KOPT-K1 (cell line): Measurements from ENCODE around the gene ECE1.
"Not testable (repeated sequence)": the region's sequence is repeated elsewhere in the genome, so short reads cannot be mapped to it uniquely, and the experiment has no call there.

ENCODE experiments used
- H3K27ac ChIP-seq: fragments of 200-600 bp; sonication (generic); 2 replicates; pipeline ENCODE4 v1.5.1; 2016; ENCODE audit warnings: antibody characterized with exemption, mild to moderate bottlenecking, low read depth, low read length; ENCODE audit not compliant: poor library complexity, severe bottlenecking
- H3K36me3 ChIP-seq: fragments of 200-600 bp; sonication (generic); 2 replicates; pipeline ENCODE4 v1.5.1; 2017; ENCODE audit warnings: antibody characterized with exemption, mild to moderate bottlenecking, low read length, moderate library complexity; ENCODE audit not compliant: insufficient read depth
- H3K9me3 ChIP-seq: fragments of 200-600 bp; sonication (generic); 2 replicates; pipeline ENCODE4 v1.5.1; 2017; ENCODE audit warnings: antibody characterized with exemption, low read length, mild to moderate bottlenecking; ENCODE audit not compliant: insufficient read depth, poor library complexity, severe bottlenecking

ECE1 gene

GRCh38 chr1:21205416-21205815, 84.8 kb downstream of the ECE1 start:
- Histone ChIP-seq H3K9me3 (no peaks in the 10 kb centered on the region), H3K36me3 (no peaks in the 10 kb centered on the region), H3K27ac (no peak overlapping the region)

GRCh38 chr1:21201650-21202049, 88.6 kb downstream of the ECE1 start:
- Histone ChIP-seq H3K36me3 (no peaks in the 10 kb centered on the region), H3K27ac (no peak overlapping the region), H3K9me3 (no peaks in the 10 kb centered on the region)

- not testable (repeated sequence) for H3K36me3 ChIP-seq, H3K27ac ChIP-seq, H3K9me3 ChIP-seq
These were observed 89.0 kb downstream of the ECE1 start for GRCh38 chr1:21201238-21201637.

GRCh38 chr1:21200767-21201166, 89.5 kb downstream of the ECE1 start:
- Histone ChIP-seq H3K9me3 (no peaks in the 10 kb centered on the region), H3K36me3 (no peaks in the 10 kb centered on the region), H3K27ac (no peak overlapping the region)

- H3K36me3 ChIP-seq: no peaks in the 10 kb centered on the region
- H3K27ac ChIP-seq: no peak overlapping the region
- no peaks in the 10 kb centered on the region for H3K9me3 ChIP-seq
These were observed 91.3 kb downstream of the ECE1 start for GRCh38 chr1:21198929-21199328.

- H3K27ac ChIP-seq: no peak overlapping the region
- H3K36me3 ChIP-seq: no peaks in the 10 kb centered on the region
- no peaks in the 10 kb centered on the region for H3K9me3 ChIP-seq
These were observed 97.4 kb downstream of the ECE1 start for GRCh38 chr1:21192871-21193270.

- H3K36me3 ChIP-seq: no peaks in the 10 kb centered on the region
- no peak overlapping the region for H3K27ac ChIP-seq
- H3K9me3 ChIP-seq: no peaks in the 10 kb centered on the region
These were observed 98.0 kb downstream of the ECE1 start for GRCh38 chr1:21192284-21192683.

- H3K9me3 ChIP-seq, H3K27ac ChIP-seq, H3K36me3 ChIP-seq: not testable (repeated sequence)
These were observed 99.5 kb downstream of the ECE1 start for GRCh38 chr1:21190771-21191170.

GRCh38 chr1:21189906-21190500, 100.3 kb downstream of the ECE1 start:
- Histone ChIP-seq H3K36me3 (no peaks in the 10 kb centered on the region), H3K27ac (no peak overlapping the region), H3K9me3 (no peaks in the 10 kb centered on the region)

GRCh38 chr1:21189421-21189820, 100.8 kb downstream of the ECE1 start:
- H3K27ac ChIP-seq: no peak overlapping the region
- no peaks in the 10 kb centered on the region for H3K9me3 ChIP-seq
- H3K36me3 ChIP-seq: no peaks in the 10 kb centered on the region

GRCh38 chr1:21188235-21188634, 102.0 kb downstream of the ECE1 start:
- Histone ChIP-seq H3K36me3 (no peaks in the 10 kb centered on the region), H3K9me3 (no peaks in the 10 kb centered on the region), H3K27ac (no peak overlapping the region)

GRCh38 chr1:21185221-21185731, 105.0 kb downstream of the ECE1 start:
- Histone ChIP-seq H3K27ac (no peak overlapping the region), H3K36me3 (no peaks in the 10 kb centered on the region), H3K9me3 (no peaks in the 10 kb centered on the region)

- Histone ChIP-seq H3K9me3 (no peaks in the 10 kb centered on the region), H3K36me3 (no peaks in the 10 kb centered on the region), H3K27ac (no peak overlapping the region)
These were observed 106.0 kb downstream of the ECE1 start for GRCh38 chr1:21184276-21184675.

GRCh38 chr1:21182181-21182731, 108.0 kb downstream of the ECE1 start:
- Histone ChIP-seq H3K9me3 (no peaks in the 10 kb centered on the region), H3K27ac (no peak overlapping the region), H3K36me3 (no peaks in the 10 kb centered on the region)

- not testable (repeated sequence) for H3K9me3 ChIP-seq, H3K27ac ChIP-seq, H3K36me3 ChIP-seq
These were observed 112.0 kb downstream of the ECE1 start for GRCh38 chr1:21178271-21178670.
